Mucosa of stomach (tissue), 1 donor: ENCODE results near the gene MMP15.
"Not testable (repeated sequence)": the region's sequence is repeated elsewhere in the genome, so short reads cannot be mapped to it uniquely, and the experiment has no call there.

Source experiments
- H3K27me3 ChIP-seq: one replicate; pipeline ENCODE4 v1.7.0; 2013; ENCODE audit warnings: mild to moderate bottlenecking, low read length; ENCODE audit not compliant: control insufficient read depth, insufficient read depth
- H3K36me3 ChIP-seq: one replicate; pipeline ENCODE4 v1.7.0; 2013; ENCODE audit warnings: low read length; ENCODE audit not compliant: control insufficient read depth, insufficient read depth
- H3K4me1 ChIP-seq: one replicate; pipeline ENCODE4 v1.7.0; 2013; ENCODE audit warnings: mild to moderate bottlenecking, low read length; ENCODE audit not compliant: control insufficient read depth, insufficient read depth
- H3K4me3 ChIP-seq: one replicate; pipeline ENCODE4 v1.7.0; 2013; ENCODE audit warnings: low read length
- H3K9ac ChIP-seq: one replicate; pipeline ENCODE4 v1.7.0; 2013; ENCODE audit warnings: mild to moderate bottlenecking, low read length, moderate library complexity
- H3K9me3 ChIP-seq: one replicate; pipeline ENCODE4 v1.7.0; 2013; ENCODE audit warnings: mild to moderate bottlenecking, low read length, moderate library complexity; ENCODE audit not compliant: control insufficient read depth
- donor health status: Pancreatic carcinoma.

The MMP15 gene

DNA sequence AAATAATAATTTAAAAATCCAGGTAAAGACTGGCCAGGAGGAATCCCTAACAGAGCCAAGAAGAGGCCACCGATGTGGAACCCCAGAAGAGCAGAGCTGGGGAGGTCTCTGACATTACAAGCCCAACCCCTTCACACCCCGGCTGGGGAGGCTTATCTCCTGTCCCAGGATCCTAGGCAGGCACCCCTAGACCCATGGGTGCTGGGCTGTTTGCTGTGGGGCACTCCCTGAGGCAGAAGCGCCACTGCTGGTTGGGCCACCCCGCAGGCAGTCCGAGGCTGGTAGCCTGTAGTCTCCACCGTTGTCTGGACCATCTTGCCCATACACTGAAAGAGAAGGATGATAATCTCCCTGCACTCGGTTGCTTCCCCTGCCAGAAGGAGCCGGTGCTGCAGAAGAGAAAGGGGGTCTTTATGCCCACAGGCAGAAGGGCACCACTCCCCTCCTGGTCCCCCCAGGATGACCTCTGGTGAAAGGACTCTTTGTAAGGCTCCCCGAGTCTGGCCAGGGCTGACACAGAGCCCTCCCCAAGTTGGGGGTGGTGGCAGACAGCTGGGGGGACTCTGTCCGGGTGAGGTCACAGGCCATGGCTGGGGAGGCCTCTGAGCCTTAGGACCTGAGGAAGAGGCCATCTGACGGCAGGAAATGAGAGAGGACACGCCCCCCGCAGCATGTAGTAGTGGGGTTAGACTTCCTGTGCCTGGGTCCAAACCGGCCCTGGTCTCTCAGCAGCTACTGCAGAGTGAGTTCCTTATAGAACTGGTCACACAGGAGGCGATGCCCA lies 69.4 kb downstream of the MMP15 start:
- no peak overlapping the region for H3K4me3 ChIP-seq

DNA sequence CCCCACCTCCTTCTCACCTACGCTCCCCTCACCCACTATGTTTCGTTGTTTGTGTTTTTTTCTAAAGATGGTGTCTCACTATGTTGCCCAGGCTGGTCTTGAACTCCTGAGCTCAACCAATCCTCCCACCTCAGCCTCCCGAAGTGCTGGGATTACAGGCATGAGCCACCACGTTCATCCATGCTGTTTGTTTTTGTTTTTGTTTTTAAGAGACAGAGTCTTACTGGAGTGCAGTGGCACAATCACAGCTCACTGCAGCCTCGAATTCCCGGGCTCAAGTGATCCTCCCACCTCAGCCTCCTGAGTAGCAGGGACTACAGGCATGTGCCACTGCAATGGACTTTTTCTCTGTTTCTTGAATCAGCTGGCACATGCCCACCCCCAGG lies 70.0 kb downstream of the MMP15 start:
- H3K36me3 ChIP-seq, H3K9ac ChIP-seq, H3K4me1 ChIP-seq, H3K4me3 ChIP-seq, H3K9me3 ChIP-seq, H3K27me3 ChIP-seq: not testable (repeated sequence)

More for the DNA sequence above, 69.4 kb downstream of the MMP15 start:
- H3K36me3 ChIP-seq = no peaks in the 10 kb centered on the region
- no peaks in the 10 kb centered on the region for H3K9me3 ChIP-seq
- no peaks in the 10 kb centered on the region for H3K27me3 ChIP-seq
- no peaks in the 10 kb centered on the region for H3K4me1 ChIP-seq
- no peak overlapping the region for H3K9ac ChIP-seq

DNA sequence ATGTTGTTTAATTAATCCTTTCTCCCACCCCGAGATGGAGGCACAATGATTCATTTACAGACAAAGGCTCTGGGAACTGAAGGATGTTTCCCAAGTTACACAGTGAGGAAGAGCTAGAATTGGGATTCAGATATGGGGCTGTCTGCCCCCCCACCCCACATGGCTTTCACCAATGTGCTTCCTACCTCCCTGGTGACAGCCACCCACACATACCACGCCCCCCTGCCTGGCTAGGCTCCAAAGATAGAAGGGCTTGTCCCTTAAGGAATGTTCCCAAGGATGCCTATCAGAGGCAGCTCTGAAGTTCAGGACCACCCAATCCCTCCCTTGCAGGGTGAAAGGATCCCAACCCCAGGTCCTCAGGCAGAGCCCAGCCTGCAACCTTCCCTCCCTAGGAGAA lies 70.7 kb downstream of the MMP15 start:
- no peaks in the 10 kb centered on the region for H3K9me3 ChIP-seq

More for the DNA sequence above, 70.7 kb downstream of the MMP15 start:
- H3K27me3 ChIP-seq = no peaks in the 10 kb centered on the region
- no peak overlapping the region for H3K9ac ChIP-seq
- no peaks in the 10 kb centered on the region for H3K36me3 ChIP-seq
- H3K4me1 ChIP-seq = no peaks in the 10 kb centered on the region
- H3K4me3 ChIP-seq = no peak overlapping the region
